GM21360 (cell line): ENCODE results near the gene TMC2.
"Not testable (repeated sequence)": the region's sequence is repeated elsewhere in the genome, so short reads cannot be mapped to it uniquely, and the experiment has no call there.

ENCODE experiments used
- ATAC-seq: cut with Tn5 transposase; IDR thresholded peaks from one replicate; pipeline ENCODE4 v1.9.1; 2021; ENCODE audit warnings: mild to moderate bottlenecking, moderate library complexity; ENCODE audit not compliant: unreplicated experiment

Gene TMC2

GRCh38 chr20:2536560-2536986, at the start of gene TMC2:
Gene TMC2 (plus strand): TSS chr20:2536573. CDS start chr20:2536622, 49 bp downstream.
- ATAC-seq, result no peak

- ATAC-seq, result not testable (repeated sequence)
These were observed 33.5 kb upstream of the TMC2 start for GRCh38 chr20:2502808-2503384.

- ATAC-seq, result not testable (repeated sequence)
These were observed 31.6 kb upstream of the TMC2 start for GRCh38 chr20:2504803-2505202.

GRCh38 chr20:2506426-2506825, 29.9 kb upstream of the TMC2 start:
- ATAC-seq, result not testable (repeated sequence)

GRCh38 chr20:2507464-2507863, 28.9 kb upstream of the TMC2 start:
- no peak for ATAC-seq

- ATAC-seq, result no peak
These were observed 28.3 kb upstream of the TMC2 start for GRCh38 chr20:2507875-2508630.

- peak; percentile 88 for ATAC-seq
These were observed 27.5 kb upstream of the TMC2 start, which contains the start of gene ZNF343 for GRCh38 chr20:2508631-2509467. Gene ZNF343 (minus strand): TSS chr20:2508915. CDS start chr20:2493895, 15,020 bp downstream.

- no peak for ATAC-seq
These were observed 26.9 kb upstream of the TMC2 start for GRCh38 chr20:2509468-2509781.

- no peak for ATAC-seq
These were observed 26.6 kb upstream of the TMC2 start for GRCh38 chr20:2509794-2510193.

- no peak for ATAC-seq
These were observed 21.2 kb upstream of the TMC2 start for GRCh38 chr20:2515203-2515602.

- ATAC-seq, result no peak
These were observed 20.0 kb upstream of the TMC2 start for GRCh38 chr20:2516399-2516798.

- ATAC-seq, result no peak
These were observed 18.3 kb upstream of the TMC2 start for GRCh38 chr20:2518096-2518495.

- no peak for ATAC-seq
These were observed 17.8 kb upstream of the TMC2 start for GRCh38 chr20:2518558-2518957.

- ATAC-seq, result no peak
These were observed 17.1 kb upstream of the TMC2 start for GRCh38 chr20:2519115-2519809.

GRCh38 chr20:2520617-2521016, 15.8 kb upstream of the TMC2 start:
- ATAC-seq, result no peak

GRCh38 chr20:2521369-2522305, 14.7 kb upstream of the TMC2 start:
- no peak for ATAC-seq

GRCh38 chr20:2522826-2523429, 13.4 kb upstream of the TMC2 start:
- not testable (repeated sequence) for ATAC-seq

GRCh38 chr20:2523919-2524708, 12.3 kb upstream of the TMC2 start:
- peak; percentile 62 for ATAC-seq
